IPS-NIHi7 (cell line): ENCODE results near the gene TSSK2.
"Not testable (repeated sequence)": the region's sequence is repeated elsewhere in the genome, so short reads cannot be mapped to it uniquely, and the experiment has no call there.

Experiments used
- DNase-seq: peaks from one replicate; pipeline ENCODE4 v3.0.0; 2012; ENCODE audit warnings: mixed read lengths; ENCODE audit errors: extremely low spot score

The TSSK2 gene

GRCh38 chr22:19130959-19131684, at the start of gene TSSK2:
Gene TSSK2 (plus strand): TSS chr22:19131308. CDS start chr22:19131400, 92 bp downstream.
- peak; percentile 49 for DNase-seq

GRCh38 chr22:19081351-19081750, 49.8 kb upstream of the TSSK2 start:
- no peak for DNase-seq

- DNase-seq, result no peak
These were observed 49.0 kb upstream of the TSSK2 start for GRCh38 chr22:19082101-19082500.

GRCh38 chr22:19082793-19083192, 48.3 kb upstream of the TSSK2 start:
- no peak for DNase-seq

GRCh38 chr22:19084126-19084525, 47.0 kb upstream of the TSSK2 start:
- DNase-seq, result not testable (repeated sequence)

- DNase-seq, result not testable (repeated sequence)
These were observed 46.5 kb upstream of the TSSK2 start for GRCh38 chr22:19084586-19084985.

GRCh38 chr22:19085233-19085718, 45.8 kb upstream of the TSSK2 start:
- peak; percentile 62 for DNase-seq

GRCh38 chr22:19086417-19086816, 44.7 kb upstream of the TSSK2 start:
- DNase-seq, result peak; percentile 6

GRCh38 chr22:19086896-19087295, 44.2 kb upstream of the TSSK2 start:
- peak; percentile 7 for DNase-seq

GRCh38 chr22:19088866-19089595, 42.1 kb upstream of the TSSK2 start:
- peak; percentile 5 for DNase-seq

- no peak for DNase-seq
These were observed 40.9 kb upstream of the TSSK2 start for GRCh38 chr22:19090183-19090582.

- DNase-seq, result no peak
These were observed 40.5 kb upstream of the TSSK2 start for GRCh38 chr22:19090586-19091127.

- no peak for DNase-seq
These were observed 38.4 kb upstream of the TSSK2 start for GRCh38 chr22:19092725-19093124.

GRCh38 chr22:19094393-19094997, 36.6 kb upstream of the TSSK2 start:
- no peak for DNase-seq

GRCh38 chr22:19096555-19096954, 34.6 kb upstream of the TSSK2 start:
- no peak for DNase-seq

GRCh38 chr22:19097518-19097917, 33.6 kb upstream of the TSSK2 start:
- peak; percentile 4 for DNase-seq

GRCh38 chr22:19098157-19098556, 33.0 kb upstream of the TSSK2 start:
- peak; percentile 7 for DNase-seq

GRCh38 chr22:19103880-19104821, 27.0 kb upstream of the TSSK2 start:
- peak; percentile 5 for DNase-seq

GRCh38 chr22:19105456-19105855, 25.7 kb upstream of the TSSK2 start:
- peak; percentile 3 for DNase-seq

- peak; percentile 58 for DNase-seq
These were observed 25.0 kb upstream of the TSSK2 start for GRCh38 chr22:19105867-19106802.
